Stimulated activated memory B cell treated with anti-CD40 and anti-IgM and Interleukin-4, amounts not matched to agents 10 μg/mL and 1 μg/mL and 100 μg/mL, for 72 hours (primary cell): ENCODE results near the gene ISG15.

Experiments
- ATAC-seq: fragments of 150-1000 bp; cut with Tn5 transposase; 2 replicates; pipeline ENCODE4 v1.10.0; 2021
- H3K27ac Mint-ChIP-seq: one replicate; pipeline ENCODE4 v1.8.0; 2022; ENCODE audit warnings: mild to moderate bottlenecking, mixed read lengths
- H3K27me3 Mint-ChIP-seq: one replicate; pipeline ENCODE4 v1.8.0; 2022; ENCODE audit warnings: mixed read lengths
- H3K36me3 Mint-ChIP-seq: one replicate; pipeline ENCODE4 v1.8.0; 2022; ENCODE audit warnings: mixed read lengths
- H3K4me1 Mint-ChIP-seq: one replicate; pipeline ENCODE4 v1.8.0; 2022; ENCODE audit warnings: mixed read lengths
- H3K4me3 Mint-ChIP-seq: one replicate; pipeline ENCODE4 v1.8.0; 2022; ENCODE audit warnings: mild to moderate bottlenecking, moderate library complexity, mixed read lengths
- H3K9me3 Mint-ChIP-seq: one replicate; pipeline ENCODE4 v1.8.0; 2022; ENCODE audit warnings: mixed read lengths

Gene ISG15

DNA sequence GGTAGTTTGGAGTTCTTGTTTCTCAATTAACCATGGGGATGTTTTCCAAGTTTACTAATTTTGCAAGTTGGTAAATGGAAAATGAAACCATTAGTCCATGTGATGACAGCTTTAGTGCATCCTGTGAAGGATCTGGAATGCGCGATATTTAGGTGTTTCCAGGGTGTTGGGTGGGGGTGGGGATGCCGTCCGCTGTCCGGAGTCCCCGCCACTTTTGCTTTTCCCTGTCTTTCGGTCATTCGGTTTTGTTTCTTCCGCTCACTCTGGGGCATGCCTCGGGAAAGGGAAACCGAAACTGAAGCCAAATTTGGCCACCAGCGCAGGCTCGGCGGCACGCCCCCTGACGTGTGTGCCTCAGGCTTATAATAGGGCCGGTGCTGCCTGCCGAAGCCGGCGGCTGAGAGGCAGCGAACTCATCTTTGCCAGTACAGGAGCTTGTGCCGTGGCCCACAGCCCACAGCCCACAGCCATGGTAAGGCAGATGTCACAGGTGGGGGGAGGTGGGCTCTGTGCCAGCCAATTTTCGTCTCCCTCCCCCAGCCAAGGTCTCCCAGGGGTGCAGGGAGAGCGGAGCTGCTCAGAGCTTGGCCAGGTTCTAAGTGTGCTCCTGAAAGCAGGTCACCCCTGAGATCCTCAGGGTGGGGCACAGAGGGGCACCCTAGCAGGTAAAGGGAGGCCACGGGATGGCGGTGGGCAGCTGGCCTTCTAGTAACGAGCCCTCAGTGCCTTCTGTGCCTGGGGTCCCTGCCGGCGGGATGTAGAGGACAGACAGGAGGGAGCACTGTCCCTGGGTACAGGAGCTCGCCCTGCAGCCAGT is at the start of gene ISG15:
TSS of gene ISG15 (plus strand) at position 393 of the 817 bp plus-strand sequence. CDS start at position 470, 77 bp downstream.
- no peaks in the 10 kb centered on the region for H3K9me3 Mint-ChIP-seq
- peaks cover 12% of the 10 kb centered on the region for H3K27me3 Mint-ChIP-seq
- H3K4me3 Mint-ChIP-seq = peak within 1 kb of the TSS; percentile 84
- peak within 1 kb of the TSS; percentile 93 for H3K27ac Mint-ChIP-seq
- no peaks in the 10 kb centered on the region for H3K36me3 Mint-ChIP-seq
- peak; percentile 97 for ATAC-seq
- peaks cover 26% of the 10 kb centered on the region for H3K4me1 Mint-ChIP-seq

DNA sequence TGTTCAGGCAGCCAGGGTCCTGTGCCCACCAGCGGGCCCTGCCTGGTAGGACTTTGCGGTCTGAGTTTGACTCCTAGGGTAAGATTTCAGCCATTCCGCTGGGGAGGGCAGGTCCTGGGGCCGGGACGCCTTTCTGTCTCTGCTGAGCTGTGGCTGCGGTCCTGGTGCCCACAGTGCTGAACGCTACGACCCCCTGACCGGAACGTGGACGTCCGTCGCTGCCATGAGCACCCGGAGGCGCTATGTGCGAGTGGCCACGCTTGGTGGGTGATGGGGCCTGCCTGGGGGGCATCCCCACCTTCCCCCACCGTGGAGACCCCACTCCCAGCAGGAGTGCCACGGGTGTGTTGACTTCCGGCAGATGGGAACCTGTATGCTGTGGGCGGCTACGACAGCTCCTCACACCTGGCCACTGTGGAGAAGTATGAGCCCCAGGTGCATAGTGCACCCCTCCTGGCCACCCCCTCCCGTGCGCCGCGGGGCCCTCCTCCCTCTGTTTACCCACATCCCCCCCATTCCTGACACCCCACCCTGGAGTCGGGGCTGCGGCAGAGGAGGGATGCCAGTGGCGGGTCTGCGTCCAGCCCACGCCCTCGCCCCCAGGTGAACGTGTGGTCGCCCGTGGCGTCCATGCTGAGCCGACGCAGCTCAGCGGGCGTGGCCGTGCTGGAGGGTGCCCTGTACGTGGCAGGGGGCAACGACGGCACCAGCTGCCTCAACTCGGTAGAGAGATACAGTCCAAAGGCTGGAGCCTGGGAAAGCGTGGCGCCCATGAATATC is 49.4 kb upstream of the ISG15 start:
- peaks cover 12% of the 10 kb centered on the region for H3K4me1 Mint-ChIP-seq
- no peaks in the 10 kb centered on the region for H3K9me3 Mint-ChIP-seq
- no peak overlapping the region for H3K4me3 Mint-ChIP-seq
- H3K36me3 Mint-ChIP-seq = peaks cover 4% of the 10 kb centered on the region
- ATAC-seq = no peak
- H3K27ac Mint-ChIP-seq = no peak overlapping the region
- H3K27me3 Mint-ChIP-seq = peaks cover 10% of the 10 kb centered on the region

DNA sequence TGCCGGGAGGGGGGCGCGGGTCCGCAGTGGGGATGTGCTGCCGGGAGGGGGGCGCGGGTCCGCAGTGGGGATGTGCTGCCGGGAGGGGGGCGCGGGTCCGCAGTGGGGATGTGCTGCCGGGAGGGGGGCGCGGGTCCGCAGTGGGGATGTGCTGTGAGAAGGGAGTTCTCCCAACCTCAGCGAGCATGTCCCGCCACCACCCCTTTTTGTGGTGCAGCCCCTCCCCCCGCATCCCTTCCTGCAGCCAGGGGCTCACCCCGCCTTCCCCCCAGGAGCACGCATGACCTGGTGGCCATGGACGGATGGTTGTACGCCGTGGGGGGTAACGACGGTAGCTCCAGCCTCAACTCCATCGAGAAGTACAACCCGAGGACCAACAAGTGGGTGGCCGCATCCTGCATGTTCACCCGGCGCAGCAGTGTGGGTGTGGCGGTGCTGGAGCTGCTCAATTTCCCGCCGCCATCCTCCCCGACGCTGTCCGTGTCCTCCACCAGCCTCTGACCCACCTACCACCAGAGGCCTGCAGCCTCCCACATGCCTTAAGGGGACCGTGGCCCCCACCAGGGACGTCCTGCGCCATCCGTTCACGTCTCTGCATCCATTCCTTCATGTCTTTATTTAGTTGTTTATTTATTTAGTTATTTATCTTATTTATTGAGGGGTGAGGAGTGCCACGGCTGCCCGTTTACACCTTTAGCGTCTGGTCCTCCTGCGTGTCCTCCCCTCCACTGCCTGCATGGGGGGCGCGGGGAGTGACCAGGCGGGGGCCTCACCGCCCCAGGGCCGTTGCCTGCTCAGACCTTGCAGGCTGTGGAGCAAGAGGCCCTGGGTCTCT is 48.4 kb upstream of the ISG15 start:
- Mint-ChIP-seq H3K4me1 (peaks cover 12% of the 10 kb centered on the region), H3K9me3 (no peaks in the 10 kb centered on the region), H3K36me3 (peaks cover 4% of the 10 kb centered on the region), H3K27ac (no peak overlapping the region), H3K27me3 (peaks cover 10% of the 10 kb centered on the region), H3K4me3 (no peak overlapping the region)
- no peak for ATAC-seq

DNA sequence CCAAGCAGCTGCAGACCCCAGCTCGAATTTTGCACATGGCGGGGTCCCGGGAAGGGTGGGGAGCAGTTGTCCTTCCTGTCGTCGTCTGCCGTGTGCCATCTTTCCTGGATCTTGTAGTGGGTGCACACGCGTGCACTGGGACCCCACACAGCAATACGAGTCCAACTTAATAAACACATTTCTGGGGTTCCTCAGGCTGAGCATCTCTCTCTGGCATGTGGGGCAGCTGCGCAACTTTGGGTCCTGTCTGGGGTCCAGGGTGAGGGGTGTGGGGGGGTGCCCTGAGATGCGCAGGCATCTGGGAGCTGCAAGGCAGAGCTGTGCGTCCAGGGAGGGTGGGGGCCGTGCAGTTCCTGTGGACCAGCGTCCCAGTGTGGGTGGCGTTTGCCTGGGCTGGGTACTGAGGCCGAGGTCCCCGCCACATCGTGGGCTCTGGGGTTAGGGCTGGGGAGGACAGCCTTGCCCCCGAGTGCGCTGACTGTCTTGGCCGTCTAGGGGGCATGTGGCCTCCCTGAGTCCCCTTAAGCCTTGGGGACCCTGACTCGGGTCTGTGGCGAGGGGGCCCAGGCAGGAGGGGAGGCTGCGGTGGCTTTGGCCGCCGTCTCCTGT is 47.7 kb upstream of the ISG15 start:
- peaks cover 4% of the 10 kb centered on the region for H3K36me3 Mint-ChIP-seq
- peaks cover 12% of the 10 kb centered on the region for H3K4me1 Mint-ChIP-seq
- H3K27ac Mint-ChIP-seq = no peak overlapping the region
- H3K4me3 Mint-ChIP-seq = peak overlapping the region; percentile 26
- H3K9me3 Mint-ChIP-seq = no peaks in the 10 kb centered on the region
- H3K27me3 Mint-ChIP-seq = peaks cover 10% of the 10 kb centered on the region
- ATAC-seq = no peak

DNA sequence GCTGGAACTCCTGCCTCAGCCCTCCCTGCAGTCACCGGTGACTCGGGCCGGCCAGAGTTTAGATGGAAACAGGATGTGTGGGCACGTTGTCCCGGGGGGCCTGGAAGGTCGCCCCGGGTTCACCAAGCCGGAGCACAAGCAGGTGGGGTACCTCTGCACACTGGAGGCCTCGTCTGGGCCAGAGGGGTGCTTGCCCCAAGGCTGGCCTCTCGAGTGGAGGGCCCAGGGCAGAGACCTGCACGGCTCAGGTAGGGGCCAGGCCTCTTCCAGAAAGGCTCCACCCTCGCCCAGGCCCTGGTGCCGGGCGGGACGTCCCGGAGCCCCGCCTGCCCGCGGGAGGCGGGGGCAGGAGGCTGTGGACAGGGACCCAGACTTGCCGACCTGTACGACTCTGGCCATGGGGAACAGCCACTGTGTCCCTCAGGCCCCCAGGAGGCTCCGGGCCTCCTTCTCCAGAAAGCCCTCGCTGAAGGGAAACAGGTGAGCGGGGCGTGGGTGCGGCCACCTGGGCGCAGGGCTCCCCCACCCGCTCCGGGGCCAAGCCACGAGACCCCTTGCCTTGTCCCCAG is 47.1 kb upstream of the ISG15 start, which contains the start of gene PLEKHN1:
TSS of gene PLEKHN1 (plus strand) at position 348 of the 569 bp plus-strand sequence. CDS start at position 398, 50 bp downstream.
- Mint-ChIP-seq H3K4me3 (peak within 1 kb of the TSS; percentile 83), H3K36me3 (peaks cover 4% of the 10 kb centered on the region), H3K4me1 (peaks cover 12% of the 10 kb centered on the region), H3K27ac (no peak within 1 kb of the TSS), H3K9me3 (no peaks in the 10 kb centered on the region), H3K27me3 (peaks cover 11% of the 10 kb centered on the region)
- ATAC-seq = peak; percentile 62

DNA sequence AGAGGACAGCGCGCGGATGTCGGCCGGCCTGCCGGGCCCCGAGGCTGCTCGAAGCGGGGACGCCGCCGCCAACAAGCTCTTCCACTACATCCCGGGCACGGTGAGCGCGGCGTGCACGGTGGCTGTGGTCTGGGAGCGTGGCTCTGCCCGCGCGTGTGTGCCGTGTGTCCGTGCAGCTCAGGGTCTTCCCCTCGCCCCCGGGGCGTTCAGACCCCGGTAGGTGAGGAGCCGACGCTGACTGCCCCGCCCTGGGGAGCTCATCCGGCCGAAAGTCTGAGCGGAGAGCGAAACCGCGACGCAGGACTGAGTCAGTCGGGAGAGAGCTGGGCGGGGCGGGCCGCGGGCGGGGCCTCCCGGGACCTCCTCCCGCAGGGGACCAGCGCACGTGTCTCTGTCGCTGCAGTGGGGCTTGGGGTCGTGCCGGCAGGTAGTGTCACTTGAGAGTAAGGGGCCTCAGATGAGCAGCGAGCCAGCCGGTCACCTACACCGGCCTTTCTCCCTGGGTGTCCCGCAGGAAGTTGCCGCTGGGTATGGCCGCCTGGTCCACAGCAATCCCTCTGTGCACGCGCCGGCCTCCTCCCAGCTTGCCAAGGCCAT is 46.5 kb upstream of the ISG15 start:
- Mint-ChIP-seq H3K4me3 (peak overlapping the region; percentile 83), H3K9me3 (no peaks in the 10 kb centered on the region), H3K36me3 (peaks cover 4% of the 10 kb centered on the region), H3K4me1 (peaks cover 6% of the 10 kb centered on the region), H3K27ac (no peak overlapping the region), H3K27me3 (peaks cover 17% of the 10 kb centered on the region)
- ATAC-seq = peak; percentile 80

DNA sequence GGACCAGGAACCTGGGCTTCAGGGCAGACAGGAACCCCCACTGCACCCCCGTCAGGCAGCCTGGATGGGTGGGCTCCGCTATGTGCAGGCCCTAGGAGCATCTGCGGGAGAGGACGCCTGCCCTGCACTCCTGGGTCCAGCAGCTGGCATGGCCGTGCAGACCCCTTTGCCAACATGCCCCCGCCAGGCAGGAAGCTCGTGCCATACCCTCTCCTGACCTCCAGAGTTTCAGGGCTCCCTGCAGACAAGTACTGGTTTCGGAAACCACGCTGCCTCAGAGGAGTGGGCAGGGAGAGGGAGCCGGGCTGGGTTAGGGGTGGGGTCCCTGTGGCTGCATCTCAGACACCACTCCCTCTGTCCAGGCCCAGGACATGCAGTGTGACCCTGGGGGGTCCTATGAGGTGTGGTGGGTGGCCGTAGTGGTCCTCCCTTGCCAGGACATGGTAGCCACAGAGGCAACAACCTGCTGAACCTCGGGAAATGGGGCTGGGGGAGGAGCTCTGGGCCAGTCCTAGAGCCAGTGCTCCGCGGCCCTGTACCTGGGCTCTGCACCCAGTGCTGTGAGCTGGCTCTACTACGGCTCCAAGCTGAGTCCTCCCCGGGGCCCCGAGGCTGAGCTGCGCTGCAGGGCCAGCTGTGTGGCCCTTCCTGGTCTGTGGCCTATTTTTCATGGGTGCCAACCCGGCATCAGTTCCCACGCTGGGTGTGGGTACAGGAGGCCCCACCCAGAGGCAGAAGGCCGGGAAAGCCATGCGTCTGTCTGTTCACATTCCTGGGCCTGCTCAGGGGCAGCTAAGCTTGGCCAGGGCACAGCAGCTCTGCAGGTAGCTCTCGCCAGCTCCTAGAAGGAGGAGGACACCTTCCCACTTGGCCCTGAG is 45.6 kb upstream of the ISG15 start:
- no peak overlapping the region for H3K27ac Mint-ChIP-seq
- H3K36me3 Mint-ChIP-seq = no peaks in the 10 kb centered on the region
- H3K4me1 Mint-ChIP-seq = no peaks in the 10 kb centered on the region
- peaks cover 26% of the 10 kb centered on the region for H3K27me3 Mint-ChIP-seq
- no peaks in the 10 kb centered on the region for H3K9me3 Mint-ChIP-seq
- H3K4me3 Mint-ChIP-seq = no peak overlapping the region
- no peak for ATAC-seq

DNA sequence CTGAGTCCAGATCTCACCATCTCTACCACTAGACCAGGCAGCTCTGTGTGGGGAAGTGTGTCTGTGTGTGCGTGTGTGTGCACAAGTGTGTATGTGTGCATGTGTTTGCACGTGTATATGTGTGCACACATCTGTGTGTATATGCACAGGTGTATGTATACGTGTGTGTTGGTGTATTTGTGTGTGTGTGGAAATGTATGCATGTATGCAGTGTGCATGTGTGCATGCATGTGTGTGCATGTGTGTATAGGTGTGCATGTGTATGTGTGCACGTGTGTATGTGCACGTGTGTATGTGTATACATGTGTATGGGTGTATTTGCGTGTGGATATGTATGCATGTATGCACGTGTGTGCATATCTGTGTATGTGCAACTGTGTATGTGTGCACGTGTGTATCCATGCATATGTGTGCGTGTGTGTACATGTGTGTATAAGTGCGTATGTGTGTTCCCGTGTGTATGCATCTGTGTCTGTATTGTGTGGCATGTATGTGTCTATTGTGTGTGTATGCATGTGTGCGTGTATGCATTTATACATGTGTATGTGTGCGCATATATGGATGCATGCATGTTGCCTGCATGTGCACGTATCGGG is 43.9 kb upstream of the ISG15 start:
- Mint-ChIP-seq H3K36me3 (no peaks in the 10 kb centered on the region), H3K9me3 (no peaks in the 10 kb centered on the region), H3K4me1 (no peaks in the 10 kb centered on the region), H3K27me3 (peaks cover 42% of the 10 kb centered on the region), H3K4me3 (no peak overlapping the region), H3K27ac (no peak overlapping the region)
- no peak for ATAC-seq

DNA sequence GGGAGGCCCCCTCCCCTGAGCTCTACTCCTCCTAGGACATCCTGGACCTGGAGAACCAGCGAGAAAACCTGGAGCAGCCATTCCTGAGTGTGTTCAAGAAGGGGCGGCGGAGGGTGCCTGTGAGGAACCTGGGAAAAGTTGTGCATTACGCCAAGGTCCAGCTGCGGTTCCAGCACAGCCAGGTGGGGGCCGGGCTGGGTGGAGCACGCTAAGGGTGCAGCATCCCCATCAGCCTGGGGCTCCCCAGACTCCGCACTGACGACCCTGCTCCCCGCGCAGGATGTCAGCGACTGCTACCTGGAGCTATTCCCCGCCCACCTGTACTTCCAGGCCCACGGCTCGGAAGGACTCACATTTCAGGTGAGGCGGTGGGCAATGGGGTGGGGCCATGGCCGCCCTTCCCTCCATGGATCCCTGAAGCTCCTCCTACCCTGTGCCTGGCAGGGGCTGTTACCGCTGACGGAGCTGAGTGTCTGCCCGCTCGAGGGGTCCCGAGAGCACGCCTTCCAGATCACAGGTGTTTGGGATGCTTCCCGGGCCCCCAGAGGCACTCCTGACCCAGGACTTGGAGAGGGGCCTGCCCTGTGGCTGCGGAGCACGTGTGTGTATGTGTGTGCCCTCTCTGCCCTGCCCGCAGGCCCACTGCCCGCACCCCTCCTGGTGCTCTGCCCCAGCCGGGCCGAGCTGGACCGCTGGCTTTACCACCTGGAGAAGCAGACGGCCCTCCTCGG is 42.9 kb upstream of the ISG15 start:
- H3K27ac Mint-ChIP-seq = no peak overlapping the region
- ATAC-seq = no peak
- no peaks in the 10 kb centered on the region for H3K4me1 Mint-ChIP-seq
- peaks cover 53% of the 10 kb centered on the region for H3K27me3 Mint-ChIP-seq
- no peaks in the 10 kb centered on the region for H3K9me3 Mint-ChIP-seq
- no peak overlapping the region for H3K4me3 Mint-ChIP-seq
- no peaks in the 10 kb centered on the region for H3K36me3 Mint-ChIP-seq

DNA sequence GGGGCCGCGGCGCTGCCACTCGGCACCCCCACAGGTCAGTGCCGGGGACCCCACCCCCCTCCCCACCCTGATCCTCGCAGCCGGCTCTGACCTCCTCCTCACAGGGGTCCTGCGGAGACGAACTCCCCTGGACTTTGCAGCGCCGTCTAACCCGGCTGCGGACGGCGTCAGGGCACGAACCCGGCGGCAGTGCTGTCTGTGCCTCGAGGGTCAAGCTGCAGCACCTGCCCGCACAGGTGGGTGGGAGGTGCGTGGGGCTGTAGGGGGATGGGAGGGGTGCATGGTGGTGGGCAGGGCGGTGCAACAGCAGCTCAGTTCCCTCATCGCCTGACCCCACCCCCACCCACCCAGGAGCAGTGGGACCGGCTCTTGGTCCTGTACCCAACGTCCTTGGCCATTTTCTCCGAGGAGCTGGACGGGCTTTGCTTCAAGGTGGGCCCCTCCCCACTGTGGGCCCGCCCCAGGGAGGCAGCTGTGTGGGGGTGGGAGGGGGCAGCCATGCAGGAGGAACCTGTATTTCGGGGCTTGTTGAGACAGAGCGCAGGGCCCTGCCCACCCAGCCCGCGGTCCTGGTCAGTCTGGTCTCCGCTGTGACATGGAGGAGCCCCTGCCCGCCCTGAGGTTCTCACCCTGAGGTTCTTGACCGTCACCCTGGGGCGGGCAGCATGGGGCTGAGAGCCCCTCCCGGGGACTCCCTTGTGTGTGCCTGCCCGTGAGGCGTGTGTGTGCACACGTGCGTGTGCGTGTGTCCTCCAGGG is 42.1 kb upstream of the ISG15 start:
- H3K27ac Mint-ChIP-seq = no peak overlapping the region
- peaks cover 7% of the 10 kb centered on the region for H3K4me1 Mint-ChIP-seq
- no peaks in the 10 kb centered on the region for H3K9me3 Mint-ChIP-seq
- ATAC-seq = no peak
- peaks cover 60% of the 10 kb centered on the region for H3K27me3 Mint-ChIP-seq
- no peaks in the 10 kb centered on the region for H3K36me3 Mint-ChIP-seq
- no peak overlapping the region for H3K4me3 Mint-ChIP-seq

DNA sequence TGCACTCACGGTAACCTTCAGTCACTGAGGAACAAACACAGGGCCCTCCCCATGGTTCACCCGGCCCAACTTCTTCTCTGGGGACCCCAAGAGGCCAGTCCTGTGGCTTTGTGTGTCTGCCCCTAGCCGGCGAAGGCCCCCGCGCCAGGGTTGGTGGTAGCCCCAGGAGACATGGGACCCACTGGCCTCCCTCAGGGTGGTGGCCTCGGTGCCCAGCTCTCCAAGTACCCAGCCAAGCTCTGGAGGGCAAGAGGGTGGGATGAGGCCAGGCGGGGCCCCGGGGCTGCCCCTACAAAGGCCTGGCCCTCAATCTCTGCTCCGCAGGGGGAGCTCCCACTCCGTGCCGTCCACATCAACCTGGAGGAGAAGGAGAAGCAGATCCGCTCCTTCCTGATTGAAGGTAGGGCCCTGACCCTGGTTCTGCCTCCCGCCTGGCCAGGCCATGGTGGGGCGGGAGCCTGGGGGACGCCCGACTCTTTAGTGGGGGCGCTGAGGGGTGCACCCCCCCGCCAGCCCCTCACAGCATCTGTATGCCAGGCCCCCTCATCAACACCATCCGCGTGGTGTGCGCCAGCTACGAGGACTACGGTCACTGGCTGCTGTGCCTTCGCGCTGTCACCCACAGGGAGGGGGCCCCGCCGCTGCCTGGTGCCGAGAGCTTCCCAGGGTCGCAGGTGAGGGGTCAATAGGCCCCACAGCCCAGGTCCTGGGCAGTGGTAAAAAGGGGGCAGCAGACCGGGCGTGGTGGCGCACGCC is 41.4 kb upstream of the ISG15 start:
- Mint-ChIP-seq H3K27ac (no peak overlapping the region), H3K36me3 (no peaks in the 10 kb centered on the region), H3K4me3 (no peak overlapping the region), H3K9me3 (no peaks in the 10 kb centered on the region), H3K4me1 (peaks cover 7% of the 10 kb centered on the region), H3K27me3 (peaks cover 61% of the 10 kb centered on the region)
- no peak for ATAC-seq
